Upper lobe of left lung (tissue), 4 donors: ENCODE measurements around the gene EXOC3.
A peak's percentile ranks its signal among the peaks of the same experiment; 100 is the strongest.

Experiments used
- POLR2A ChIP-seq, 4 donors: fragments of 450-650 bp; IDR thresholded peaks; one replicate each; pipeline ENCODE4 v1.5.1; 2016 to 2017; ENCODE audit warnings: antibody characterized with exemption in 4 of 4, mild to moderate bottlenecking in 2 of 4
- POLR2AphosphoS5 ChIP-seq, 2 donors: sonication (generic); formaldehyde crosslinking; IDR thresholded peaks; one replicate each; pipeline ENCODE4 v1.5.1; 2017; ENCODE audit warnings: antibody characterized with exemption in 2 of 2
- TF ChIP-seq, protein P1 (sequence below), 6 experiments: fragments of 450-650 bp in 4 of 6; fragments of 200-600 bp in 2 of 6; sonication (generic) in 2 of 6; IDR thresholded peaks; one replicate each; pipeline ENCODE4 v1.5.1; 2016 to 2019; ENCODE audit warnings: antibody characterized with exemption in 6 of 6

- TF ChIP-seq, protein P1, sequence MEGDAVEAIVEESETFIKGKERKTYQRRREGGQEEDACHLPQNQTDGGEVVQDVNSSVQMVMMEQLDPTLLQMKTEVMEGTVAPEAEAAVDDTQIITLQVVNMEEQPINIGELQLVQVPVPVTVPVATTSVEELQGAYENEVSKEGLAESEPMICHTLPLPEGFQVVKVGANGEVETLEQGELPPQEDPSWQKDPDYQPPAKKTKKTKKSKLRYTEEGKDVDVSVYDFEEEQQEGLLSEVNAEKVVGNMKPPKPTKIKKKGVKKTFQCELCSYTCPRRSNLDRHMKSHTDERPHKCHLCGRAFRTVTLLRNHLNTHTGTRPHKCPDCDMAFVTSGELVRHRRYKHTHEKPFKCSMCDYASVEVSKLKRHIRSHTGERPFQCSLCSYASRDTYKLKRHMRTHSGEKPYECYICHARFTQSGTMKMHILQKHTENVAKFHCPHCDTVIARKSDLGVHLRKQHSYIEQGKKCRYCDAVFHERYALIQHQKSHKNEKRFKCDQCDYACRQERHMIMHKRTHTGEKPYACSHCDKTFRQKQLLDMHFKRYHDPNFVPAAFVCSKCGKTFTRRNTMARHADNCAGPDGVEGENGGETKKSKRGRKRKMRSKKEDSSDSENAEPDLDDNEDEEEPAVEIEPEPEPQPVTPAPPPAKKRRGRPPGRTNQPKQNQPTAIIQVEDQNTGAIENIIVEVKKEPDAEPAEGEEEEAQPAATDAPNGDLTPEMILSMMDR (IDR thresholded peaks at IDR 0.05), result peak in 1 of 6 experiments; percentile 5
- peak in 3 of 4 donors; percentile 33 to 80 (median 54) for TF ChIP-seq POLR2A (IDR thresholded peaks at IDR 0.05)
- TF ChIP-seq POLR2AphosphoS5 (IDR thresholded peaks at IDR 0.05), result peak; percentile 75 to 84
Measured at GRCh38 chr5:442335-443238, at the start of gene EXOC3.
